ENCODE data around the gene ST7L.
A peak's percentile ranks its signal among the peaks of the same experiment; 100 is the strongest.
"Not testable (repeated sequence)": the region's sequence is repeated elsewhere in the genome, so short reads cannot be mapped to it uniquely, and the experiment has no call there.

Gene ST7L

GRCh38 chr1:112501810-112502641 lies 116.9 kb downstream of the ST7L start:
- TF ChIP-seq CTCF (IDR thresholded peaks at IDR 0.05; ENCODE audit: control insufficient read depth, insufficient read depth, low read depth, low read length, missing control alignments): peak; percentile 95
- DNase-seq (ENCODE audit: low read depth): no peak
- H3K4me3 ChIP-seq (ENCODE audit: control insufficient read depth, low read depth, low read length): peak overlapping the region; percentile 61

- TF ChIP-seq CTCF (IDR thresholded peaks at IDR 0.05; ENCODE audit: control insufficient read depth, insufficient read depth, low read depth, low read length, missing control alignments): no peak
- DNase-seq (ENCODE audit: low read depth): no peak
- H3K4me3 ChIP-seq (ENCODE audit: control insufficient read depth, low read depth, low read length): no peak overlapping the region
These were observed 122.7 kb downstream of the ST7L start for GRCh38 chr1:112496290-112496689.

- H3K4me3 ChIP-seq (ENCODE audit: control insufficient read depth, low read depth, low read length): no peak overlapping the region
- no peak for DNase-seq (ENCODE audit: low read depth)
- no peak for TF ChIP-seq CTCF (IDR thresholded peaks at IDR 0.05; ENCODE audit: control insufficient read depth, insufficient read depth, low read depth, low read length, missing control alignments)
These were observed 125.6 kb downstream of the ST7L start for GRCh38 chr1:112493351-112493750.

- no peak for TF ChIP-seq CTCF (IDR thresholded peaks at IDR 0.05; ENCODE audit: control insufficient read depth, insufficient read depth, low read depth, low read length, missing control alignments)
- no peak overlapping the region for H3K4me3 ChIP-seq (ENCODE audit: control insufficient read depth, low read depth, low read length)
- DNase-seq (ENCODE audit: low read depth): no peak
These were observed 126.9 kb downstream of the ST7L start for GRCh38 chr1:112492076-112492475.

- no peak overlapping the region for H3K4me3 ChIP-seq (ENCODE audit: control insufficient read depth, low read depth, low read length)
- TF ChIP-seq CTCF (IDR thresholded peaks at IDR 0.05; ENCODE audit: control insufficient read depth, insufficient read depth, low read depth, low read length, missing control alignments): no peak
- no peak for DNase-seq (ENCODE audit: low read depth)
These were observed 130.8 kb downstream of the ST7L start for GRCh38 chr1:112488141-112488540.

- DNase-seq (ENCODE audit: low read depth): not testable (repeated sequence)
These were observed 131.3 kb downstream of the ST7L start for GRCh38 chr1:112487686-112488085.

GRCh38 chr1:112486063-112486462 lies 132.9 kb downstream of the ST7L start:
- not testable (repeated sequence) for H3K4me3 ChIP-seq (ENCODE audit: control insufficient read depth, low read depth, low read length); DNase-seq (ENCODE audit: low read depth)

More at GRCh38 chr1:112487686-112488085, 131.3 kb downstream of the ST7L start:
- not testable (repeated sequence) for H3K4me3 ChIP-seq (ENCODE audit: control insufficient read depth, low read depth, low read length)

- no peak for TF ChIP-seq CTCF (IDR thresholded peaks at IDR 0.05; ENCODE audit: control insufficient read depth, insufficient read depth, low read depth, low read length, missing control alignments)
- no peak for DNase-seq (ENCODE audit: low read depth)
- H3K4me3 ChIP-seq (ENCODE audit: control insufficient read depth, low read depth, low read length): no peak overlapping the region
These were observed 140.6 kb downstream of the ST7L start for GRCh38 chr1:112478314-112478713.
